H9 (cell line): Measurements from ENCODE around the gene CCT4. TPM values are rescaled to one million over a fixed set of nuclear protein-coding genes. Genes with fewer than 3 reads are reported as not detected.
A peak's percentile ranks its signal among the peaks of the same experiment; 100 is the strongest.
"Not testable (repeated sequence)": the region's sequence is repeated elsewhere in the genome, so short reads cannot be mapped to it uniquely, and the experiment has no call there.

Experiments used
- DNase-seq: peaks from one replicate; pipeline ENCODE4 v3.0.0-alpha.2; 2017
- H2AFZ ChIP-seq: one replicate; pipeline ENCODE4 v1.6.1; 2013; ENCODE audit warnings: mild to moderate bottlenecking, low read length, control low read depth, moderate library complexity
- H2AK5ac ChIP-seq: 2 replicates; pipeline ENCODE4 v1.6.1; 2013; ENCODE audit warnings: low read length, control low read depth, mixed read lengths; ENCODE audit not compliant: insufficient read length
- H2BK120ac ChIP-seq: one replicate; pipeline ENCODE4 v1.6.1; 2013; ENCODE audit warnings: low read depth, mild to moderate bottlenecking, low read length, control low read depth, inconsistent platforms; ENCODE audit not compliant: poor library complexity, severe bottlenecking
- H2BK12ac ChIP-seq: 2 replicates; pipeline ENCODE4 v1.6.1; 2013; ENCODE audit warnings: low read length, control low read depth, mixed read lengths, low read depth; ENCODE audit not compliant: insufficient read length
- H2BK15ac ChIP-seq: 2 replicates; pipeline ENCODE4 v1.6.1; 2013; ENCODE audit warnings: low read depth, low read length, control low read depth
- H2BK20ac ChIP-seq: one replicate; pipeline ENCODE4 v1.6.1; 2013; ENCODE audit warnings: low read depth, mild to moderate bottlenecking, low read length, control low read depth, inconsistent platforms; ENCODE audit not compliant: poor library complexity, severe bottlenecking
- H2BK5ac ChIP-seq: 2 replicates; pipeline ENCODE4 v1.6.1; 2013; ENCODE audit warnings: low read length, control low read depth, mixed read lengths; ENCODE audit not compliant: insufficient read length
- H3K14ac ChIP-seq: 2 replicates; pipeline ENCODE4 v1.6.1; 2013; ENCODE audit warnings: low read length, control low read depth; ENCODE audit not compliant: insufficient read depth
- H3K18ac ChIP-seq: 2 replicates; pipeline ENCODE4 v1.6.1; 2013; ENCODE audit warnings: low read depth, mild to moderate bottlenecking, mixed read lengths, low read length, control low read depth; ENCODE audit not compliant: insufficient read length
- H3K23ac ChIP-seq: 2 replicates; pipeline ENCODE4 v1.6.1; 2013; ENCODE audit warnings: low read length, control low read depth, mixed read lengths, low read depth; ENCODE audit not compliant: insufficient read length
- H3K23me2 ChIP-seq: 2 replicates; pipeline ENCODE4 v1.6.1; 2013; ENCODE audit warnings: low read depth, mild to moderate bottlenecking, mixed read lengths, low read length, control low read depth; ENCODE audit not compliant: insufficient read length, poor library complexity, severe bottlenecking
- H3K27ac ChIP-seq: 2 replicates; pipeline ENCODE4 v1.5.1; 2013; ENCODE audit warnings: low read length, control low read depth, mixed read lengths, low read depth; ENCODE audit not compliant: insufficient read length
- H3K27me3 ChIP-seq: 2 replicates; pipeline ENCODE4 v1.6.1; 2013; ENCODE audit warnings: low read length, control low read depth, inconsistent platforms; ENCODE audit not compliant: insufficient read depth
- H3K4ac ChIP-seq: 2 replicates; pipeline ENCODE4 v1.6.1; 2013; ENCODE audit warnings: low read depth, mild to moderate bottlenecking, control low read depth, inconsistent platforms, low read length, moderate library complexity
- H3K4me1 ChIP-seq: 2 replicates; pipeline ENCODE4 v1.6.1; 2013; ENCODE audit warnings: low read length, control low read depth, inconsistent platforms; ENCODE audit not compliant: insufficient read depth
- H3K4me2 ChIP-seq: 2 replicates; pipeline ENCODE4 v1.6.1; 2013; ENCODE audit warnings: low read length, control low read depth, mixed read lengths; ENCODE audit not compliant: insufficient read length, insufficient read depth
- H3K56ac ChIP-seq: 2 replicates; pipeline ENCODE4 v1.6.1; 2013; ENCODE audit warnings: low read depth, mild to moderate bottlenecking, mixed read lengths, low read length, control low read depth; ENCODE audit not compliant: insufficient read length
- H3K79me1 ChIP-seq: 2 replicates; pipeline ENCODE4 v1.6.1; 2013; ENCODE audit warnings: low read depth, mild to moderate bottlenecking, moderate library complexity, low read length, control low read depth, inconsistent platforms; ENCODE audit not compliant: insufficient read depth, poor library complexity, severe bottlenecking
- H3K79me2 ChIP-seq: 2 replicates; pipeline ENCODE4 v1.6.1; 2013; ENCODE audit warnings: low read length, control low read depth, inconsistent platforms; ENCODE audit not compliant: insufficient read depth
- H3K9ac ChIP-seq: 2 replicates; pipeline ENCODE4 v1.6.1; 2013; ENCODE audit warnings: low read length, control low read depth, mixed read lengths; ENCODE audit not compliant: insufficient read length; ENCODE audit errors: extremely low read depth
- H3K9me3 ChIP-seq: one replicate; pipeline ENCODE4 v1.6.1; 2013; ENCODE audit warnings: low read depth, low read length, inconsistent platforms; ENCODE audit not compliant: control insufficient read depth
- H3T11ph ChIP-seq: one replicate; pipeline ENCODE4 v1.6.1; 2013; ENCODE audit warnings: mild to moderate bottlenecking, low read length, control low read depth, inconsistent platforms
- H4K20me1 ChIP-seq: one replicate; pipeline ENCODE4 v1.6.1; 2013; ENCODE audit not compliant: control insufficient read depth, insufficient read length, insufficient read depth
- H4K5ac ChIP-seq: 2 replicates; pipeline ENCODE4 v1.6.1; 2013; ENCODE audit warnings: low read depth, mild to moderate bottlenecking, mixed read lengths, low read length, control low read depth; ENCODE audit not compliant: insufficient read length
- H4K8ac ChIP-seq: replicated peaks from 2 replicates; pipeline ENCODE4 v1.6.1; 2013; ENCODE audit warnings: low read length, control low read depth, mixed read lengths, low read depth; ENCODE audit not compliant: insufficient read length
- H4K91ac ChIP-seq: 2 replicates; pipeline ENCODE4 v1.6.1; 2013; ENCODE audit warnings: low read depth, mild to moderate bottlenecking, moderate library complexity, mixed read lengths, low read length, control low read depth; ENCODE audit not compliant: insufficient read length
- H3K27ac Mint-ChIP-seq, 3 experiments: 2 replicates in 2 of 3; 3 replicates in 1 of 3; pipeline ENCODE4 v1.8.0; 2020 to 2021; ENCODE audit warnings: mixed read lengths in 3 of 3, mild to moderate bottlenecking in 1 of 3, moderate library complexity in 1 of 3
- H3K27me3 Mint-ChIP-seq: 2 replicates; pipeline ENCODE4 v1.8.0; 2021; ENCODE audit warnings: low read depth, mild to moderate bottlenecking, moderate library complexity, mixed read lengths
- H3K36me3 Mint-ChIP-seq, 3 experiments: 2 replicates in 2 of 3; 3 replicates in 1 of 3; pipeline ENCODE4 v1.8.0; 2020 to 2021; ENCODE audit warnings: low read depth in 3 of 3, mixed read lengths in 3 of 3; ENCODE audit not compliant: insufficient read depth in 1 of 3
- H3K4me1 Mint-ChIP-seq, 2 experiments: 2 replicates each; pipeline ENCODE4 v1.8.0; 2020; ENCODE audit warnings: mixed read lengths in 2 of 2
- H3K4me3 Mint-ChIP-seq, 2 experiments: 2 replicates in 1 of 2; 3 replicates in 1 of 2; pipeline ENCODE4 v1.8.0; 2020 to 2021; ENCODE audit warnings: mild to moderate bottlenecking in 2 of 2, mixed read lengths in 2 of 2, moderate library complexity in 1 of 2
- H3K9me3 Mint-ChIP-seq, 2 experiments: 2 replicates in 1 of 2; 3 replicates in 1 of 2; pipeline ENCODE4 v1.8.0; 2020; ENCODE audit warnings: mild to moderate bottlenecking in 2 of 2, mixed read lengths in 2 of 2, moderate library complexity in 1 of 2
- WGBS: extraction: QIAGEN DNeasy Blood & Tissue Kit; methylation state at CpG from one replicate; pipeline ENCODE4 v1.1.7; 2013; ENCODE audit warnings: missing lambda C conversion rate, low lambda C conversion rate, mixed read lengths; ENCODE audit not compliant: insufficient read length; ENCODE audit errors: extremely low coverage; 5-methylcytosine and 5-hydroxymethylcytosine counted together
- total RNA-seq: library from RNA; stranded (reverse); gene quantifications from 2 replicates; pipeline ENCODE4 v1.2.1, GENCODE V29; 2021
- TF ChIP-seq, protein P1 (sequence below): fragments of 200-600 bp; sonication (generic); conservative IDR thresholded peaks from 3 replicates; pipeline ENCODE4 v1.8.0; 2021; ENCODE audit warnings: antibody characterized with exemption, mild to moderate bottlenecking

Gene CCT4
- total RNA-seq, 1 experiment from 2014 or later, result 360 TPM

DNA sequence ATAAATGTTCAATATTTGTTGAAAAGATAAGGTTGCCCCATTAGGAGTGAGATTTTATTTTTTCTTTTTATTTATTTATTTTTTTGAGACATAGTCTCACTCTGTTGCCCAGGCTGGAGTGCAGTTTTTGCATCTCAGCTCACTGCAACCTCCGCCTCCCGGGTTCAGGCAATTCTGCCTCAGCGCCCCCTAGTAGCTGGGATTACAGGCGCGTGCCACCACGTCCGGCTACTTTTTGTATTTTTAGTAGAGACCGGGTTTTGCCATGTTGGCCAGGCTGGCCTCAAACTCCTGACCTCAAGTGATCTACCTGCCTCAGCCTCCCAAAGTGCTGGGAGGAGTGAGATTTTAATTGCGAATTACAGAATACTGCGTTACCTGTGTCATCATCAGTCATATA is 37.2 kb downstream of the CCT4 start:
- not testable (repeated sequence) for H3K27ac ChIP-seq, H4K8ac ChIP-seq, H4K5ac ChIP-seq, H4K20me1 ChIP-seq, H2AK5ac ChIP-seq, H3K4ac ChIP-seq, H3K27me3 Mint-ChIP-seq, DNase-seq, H3K4me2 ChIP-seq, H2BK12ac ChIP-seq, H3K14ac ChIP-seq, H3T11ph ChIP-seq, H2BK120ac ChIP-seq, H3K27me3 ChIP-seq, H2BK20ac ChIP-seq, H3K4me1 ChIP-seq, H3K56ac ChIP-seq, H3K18ac ChIP-seq, H3K79me2 ChIP-seq, H3K9me3 ChIP-seq, H2AFZ ChIP-seq, H2BK15ac ChIP-seq, H3K9ac ChIP-seq, H3K23me2 ChIP-seq, H2BK5ac ChIP-seq, H3K23ac ChIP-seq, H4K91ac ChIP-seq, H3K9me3 Mint-ChIP-seq, H3K79me1 ChIP-seq, H3K36me3 Mint-ChIP-seq
- Mint-ChIP-seq H3K4me3 (0 out of 5 replicates have a peak overlapping the region, but pooled peaks of 1 of the 2 experiments have one; percentile 14), H3K4me1 (peaks cover 10 to 15% of the 10 kb centered on the region in 2 experiments), H3K27ac (peak overlapping the region in 1 of 3 experiments; percentile 48; a peak in 1 of 7 replicates)
- no CpG with 5 or more reads among the region's 10 CpGs for WGBS
- TF ChIP-seq, protein P1, sequence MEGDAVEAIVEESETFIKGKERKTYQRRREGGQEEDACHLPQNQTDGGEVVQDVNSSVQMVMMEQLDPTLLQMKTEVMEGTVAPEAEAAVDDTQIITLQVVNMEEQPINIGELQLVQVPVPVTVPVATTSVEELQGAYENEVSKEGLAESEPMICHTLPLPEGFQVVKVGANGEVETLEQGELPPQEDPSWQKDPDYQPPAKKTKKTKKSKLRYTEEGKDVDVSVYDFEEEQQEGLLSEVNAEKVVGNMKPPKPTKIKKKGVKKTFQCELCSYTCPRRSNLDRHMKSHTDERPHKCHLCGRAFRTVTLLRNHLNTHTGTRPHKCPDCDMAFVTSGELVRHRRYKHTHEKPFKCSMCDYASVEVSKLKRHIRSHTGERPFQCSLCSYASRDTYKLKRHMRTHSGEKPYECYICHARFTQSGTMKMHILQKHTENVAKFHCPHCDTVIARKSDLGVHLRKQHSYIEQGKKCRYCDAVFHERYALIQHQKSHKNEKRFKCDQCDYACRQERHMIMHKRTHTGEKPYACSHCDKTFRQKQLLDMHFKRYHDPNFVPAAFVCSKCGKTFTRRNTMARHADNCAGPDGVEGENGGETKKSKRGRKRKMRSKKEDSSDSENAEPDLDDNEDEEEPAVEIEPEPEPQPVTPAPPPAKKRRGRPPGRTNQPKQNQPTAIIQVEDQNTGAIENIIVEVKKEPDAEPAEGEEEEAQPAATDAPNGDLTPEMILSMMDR, result peak; percentile 57
